GM21423 (cell line): ENCODE data around the gene SMAD6.

Experiments used
- ATAC-seq: cut with Tn5 transposase; IDR thresholded peaks from one replicate; pipeline ENCODE4 v1.9.1; 2021; ENCODE audit warnings: mild to moderate bottlenecking, moderate library complexity; ENCODE audit not compliant: unreplicated experiment

The SMAD6 gene

DNA sequence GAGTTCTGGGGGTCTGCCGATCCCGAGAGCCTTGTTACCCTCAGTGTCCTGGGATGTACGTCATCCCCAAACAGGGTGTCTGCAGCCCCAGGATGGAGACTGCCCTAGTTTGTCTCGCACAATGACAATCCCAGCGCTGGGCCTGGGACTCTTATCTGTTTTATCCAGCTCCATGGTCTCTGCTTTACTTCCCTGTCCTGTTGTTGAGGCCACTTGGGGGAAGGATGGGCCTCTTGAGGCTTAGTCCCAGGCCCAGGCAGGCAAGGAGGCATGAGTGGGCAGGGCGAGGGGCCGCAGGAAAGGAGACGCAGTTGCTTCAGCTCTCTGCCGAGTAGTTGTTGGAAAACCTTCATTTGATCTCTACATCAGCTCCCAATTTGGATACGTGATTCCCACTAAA lies 17.4 kb downstream of the SMAD6 start:
- ATAC-seq, result no peak

DNA sequence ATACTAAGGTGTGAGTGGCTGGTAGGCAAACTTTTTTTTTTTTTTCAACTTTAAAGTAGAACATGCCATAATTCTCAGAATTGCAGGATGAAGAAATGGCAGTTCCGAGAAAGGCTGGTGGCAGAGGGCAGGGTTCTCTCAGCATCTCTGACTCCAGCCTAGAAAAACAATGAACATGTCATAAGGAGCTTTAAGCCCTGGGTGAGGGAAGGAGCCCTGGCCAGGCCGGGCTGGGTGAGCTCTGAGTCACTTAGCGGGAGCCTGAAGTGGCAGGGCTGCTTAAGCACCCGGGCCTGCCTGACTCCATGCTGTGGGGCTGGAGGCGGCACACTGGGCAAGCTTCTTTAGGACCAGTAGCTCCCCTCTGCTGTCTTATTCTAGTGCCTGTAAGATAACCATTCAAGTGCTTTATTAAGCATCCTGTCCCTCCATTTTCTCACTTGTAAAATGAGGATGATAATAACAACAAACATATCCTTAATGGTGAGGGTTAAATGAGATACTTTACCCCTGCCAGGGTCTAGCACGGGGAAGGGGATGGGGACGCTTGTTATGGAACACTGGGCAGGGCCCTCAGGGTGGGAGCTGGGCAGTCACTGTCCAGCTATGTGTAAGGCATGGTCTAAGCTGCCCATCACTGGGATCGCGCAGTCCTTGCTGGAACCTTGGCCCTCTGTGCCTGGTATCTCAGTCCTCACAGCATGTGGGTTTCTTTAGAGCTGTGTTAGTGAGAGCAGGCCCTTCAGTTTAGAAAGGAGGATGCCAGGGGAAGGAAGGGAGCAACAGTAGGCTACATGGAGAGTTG lies 18.4 kb downstream of the SMAD6 start:
- no peak for ATAC-seq

DNA sequence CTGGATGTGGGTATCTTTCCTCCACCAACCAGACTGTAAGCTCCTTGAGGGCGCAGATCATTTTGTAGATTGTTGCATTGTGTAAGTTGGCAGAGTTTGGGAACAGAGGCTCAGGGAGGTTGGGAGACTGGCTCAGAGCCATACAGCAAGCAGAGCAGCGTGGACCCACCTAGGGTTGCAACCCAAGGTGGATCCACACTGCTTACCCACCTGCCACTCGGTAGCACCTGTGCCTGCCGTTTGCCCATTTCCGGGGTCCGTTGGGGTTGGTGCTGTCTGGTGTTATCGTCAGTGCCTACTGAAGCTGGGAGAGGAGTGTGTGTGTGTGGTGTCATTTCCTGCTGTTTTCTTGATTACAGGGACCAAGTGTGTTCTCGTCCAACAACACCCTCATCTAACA lies 19.0 kb downstream of the SMAD6 start:
- no peak for ATAC-seq

DNA sequence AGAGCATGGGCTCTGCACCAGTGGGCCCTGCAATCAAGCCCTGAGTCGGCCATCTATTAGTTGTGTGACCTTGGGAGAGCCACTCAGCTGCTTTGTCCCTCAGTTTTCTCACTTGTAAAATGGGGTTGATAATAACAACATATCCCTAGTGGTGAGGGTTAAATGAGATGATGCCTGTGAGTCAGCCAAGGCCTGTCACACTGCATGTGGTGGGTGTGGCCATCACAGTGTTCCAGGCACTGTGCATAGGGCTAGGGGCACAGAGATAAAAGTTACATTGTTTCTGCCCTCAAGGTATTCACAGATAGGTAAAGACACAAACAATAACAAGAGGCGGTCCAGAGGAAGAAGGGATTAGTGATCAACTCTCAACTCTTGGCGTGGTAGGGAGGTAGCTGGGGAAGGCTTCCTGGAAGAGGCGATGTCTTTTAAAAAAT lies 19.5 kb downstream of the SMAD6 start:
- ATAC-seq, result no peak

DNA sequence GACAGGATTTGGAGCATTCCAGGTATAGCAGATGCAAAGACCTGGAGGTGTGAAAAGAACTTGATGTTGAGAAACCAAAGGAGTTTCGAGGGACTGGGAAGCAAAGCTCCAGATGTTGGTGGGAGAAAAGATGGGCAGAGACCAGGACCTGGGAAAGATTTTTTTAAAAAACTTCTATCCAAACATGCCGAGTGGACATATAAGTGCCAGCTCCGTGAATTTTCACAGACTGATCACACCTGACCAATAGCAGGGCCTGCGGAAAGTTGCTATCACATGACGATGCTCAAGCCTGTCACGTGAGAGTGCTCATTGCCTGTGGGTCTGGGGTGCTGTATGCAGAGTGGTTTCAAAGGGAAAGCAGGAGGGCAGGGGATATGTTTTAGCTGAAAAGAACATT lies 19.9 kb downstream of the SMAD6 start:
- no peak for ATAC-seq

DNA sequence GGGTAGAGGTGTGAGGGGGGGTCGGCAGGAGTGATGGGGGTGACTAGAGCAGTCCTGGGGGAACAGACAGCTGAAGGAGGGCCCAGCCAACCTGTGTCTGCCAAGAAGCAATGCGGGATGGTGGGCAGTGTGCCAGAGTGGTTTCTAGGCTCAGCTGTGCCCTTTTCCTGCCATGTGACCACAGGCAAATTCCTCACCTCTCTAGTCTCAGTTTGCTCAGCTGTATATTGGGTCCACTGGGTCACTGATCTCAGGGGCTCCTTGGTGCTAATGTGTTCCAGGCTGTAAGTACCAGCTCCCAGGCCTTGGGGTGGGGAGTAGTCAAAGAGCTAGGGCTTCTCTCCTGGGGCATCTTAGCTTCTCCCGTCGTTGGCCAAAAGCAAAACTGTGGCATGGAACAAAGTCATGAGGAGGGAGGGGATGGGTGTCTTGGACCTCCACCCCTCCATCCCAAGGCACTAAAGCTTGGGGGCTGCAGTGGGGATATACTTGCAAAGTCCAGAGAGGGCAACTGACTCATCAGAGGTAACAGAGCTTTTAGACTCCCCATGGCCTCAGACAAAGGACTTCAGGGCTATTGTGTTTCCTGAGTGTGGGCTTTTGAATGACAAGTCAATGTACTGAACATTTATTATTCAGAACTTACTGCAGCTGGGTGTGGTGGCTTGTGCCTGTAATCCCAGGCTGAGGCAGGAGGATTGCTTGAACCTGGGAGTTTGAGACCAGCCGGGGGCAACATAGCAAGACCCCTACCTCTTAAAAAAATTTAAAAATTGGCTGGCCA lies 20.9 kb downstream of the SMAD6 start:
- ATAC-seq, result no peak

DNA sequence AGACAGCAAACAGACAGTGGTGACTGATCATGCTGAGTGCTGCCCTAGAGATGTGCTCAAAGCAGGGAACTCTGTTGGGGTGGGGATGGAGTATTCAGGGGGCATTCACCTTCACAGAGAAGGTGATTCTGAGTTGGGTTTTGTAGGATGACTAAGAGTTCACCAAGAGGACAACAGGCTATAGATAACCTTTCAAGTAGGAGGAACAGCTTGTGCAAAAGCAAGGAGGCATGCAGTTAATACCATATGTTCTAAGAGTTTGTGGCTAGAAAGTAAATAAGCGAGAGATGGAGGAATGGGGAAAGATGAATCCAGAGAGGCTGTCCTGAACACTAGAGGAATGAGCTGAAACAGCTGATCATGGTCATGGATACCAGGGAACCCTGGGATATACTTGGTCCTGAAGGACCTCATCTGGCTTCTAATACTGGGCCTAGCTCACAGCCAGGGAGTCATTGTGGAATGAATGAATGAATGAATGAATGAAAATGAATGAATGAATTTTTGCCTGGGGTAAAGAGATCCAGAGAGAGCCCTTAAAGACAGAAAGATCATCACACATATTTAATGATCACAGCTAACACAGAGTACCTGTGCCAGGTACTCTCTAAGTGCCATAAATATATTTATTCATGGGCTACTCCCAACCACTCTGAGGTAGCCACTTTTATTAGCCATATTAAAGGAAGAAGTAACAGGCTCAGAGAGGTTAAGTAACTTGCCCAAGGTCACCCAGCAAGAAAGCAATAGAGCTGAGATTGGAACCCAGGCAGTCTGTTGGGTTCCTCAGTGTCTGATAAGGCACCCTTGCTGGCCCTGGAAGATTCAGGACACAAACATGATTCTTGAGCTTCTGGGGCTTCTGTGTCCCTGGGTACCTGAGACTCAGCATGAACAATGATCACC lies 22.0 kb downstream of the SMAD6 start:
- ATAC-seq, result no peak

DNA sequence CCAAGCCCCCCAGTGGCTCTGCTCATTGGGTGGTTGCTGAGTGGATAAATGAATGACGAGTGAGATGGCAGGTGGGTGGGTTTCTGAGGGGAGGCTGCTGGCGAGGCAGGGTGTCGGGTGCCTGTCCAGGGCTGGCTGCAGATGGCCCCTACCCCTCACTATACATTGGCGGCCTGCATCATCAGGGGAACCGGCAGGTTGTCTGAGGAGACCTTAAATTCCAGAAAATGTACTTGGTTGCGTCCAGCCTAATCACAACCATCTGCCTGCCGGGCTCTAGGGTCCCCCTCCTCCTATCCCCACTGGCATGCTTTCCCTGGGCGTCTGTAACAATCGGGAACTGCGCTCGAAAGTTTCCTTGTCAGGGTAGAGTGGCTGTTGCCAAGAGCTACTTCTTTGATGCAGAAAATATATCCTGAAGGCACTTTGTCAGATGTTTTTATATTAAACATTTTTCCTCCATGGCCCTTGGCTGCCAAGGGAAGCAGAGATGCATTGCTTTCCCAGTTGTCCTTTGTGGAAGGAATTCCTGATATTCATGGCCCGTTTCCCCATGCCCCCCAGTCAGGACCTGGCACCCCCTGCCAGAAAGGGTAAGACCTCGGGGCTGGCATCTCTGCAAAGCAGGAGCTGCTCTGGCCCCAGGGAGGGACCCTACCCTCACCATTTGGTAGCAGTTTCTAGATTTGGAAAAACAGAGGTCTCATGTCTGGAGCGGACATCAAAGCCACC lies 22.9 kb downstream of the SMAD6 start:
- ATAC-seq, result no peak

DNA sequence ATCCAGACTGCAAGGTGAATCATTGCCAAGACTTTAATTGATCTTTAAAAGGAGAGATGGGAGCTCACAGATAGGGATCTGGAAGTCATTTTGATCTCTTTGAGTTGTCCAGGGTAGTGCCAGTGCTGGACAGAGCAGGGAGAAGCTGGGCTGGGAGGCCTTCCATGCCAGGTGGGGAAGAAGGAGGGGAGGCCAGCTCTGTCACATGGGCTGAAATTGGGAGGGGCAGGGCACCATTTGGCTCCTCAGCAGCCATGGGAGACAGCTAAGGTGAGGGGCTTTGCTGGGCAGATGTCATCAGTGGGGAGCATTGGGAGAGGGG lies 23.4 kb downstream of the SMAD6 start:
- no peak for ATAC-seq

DNA sequence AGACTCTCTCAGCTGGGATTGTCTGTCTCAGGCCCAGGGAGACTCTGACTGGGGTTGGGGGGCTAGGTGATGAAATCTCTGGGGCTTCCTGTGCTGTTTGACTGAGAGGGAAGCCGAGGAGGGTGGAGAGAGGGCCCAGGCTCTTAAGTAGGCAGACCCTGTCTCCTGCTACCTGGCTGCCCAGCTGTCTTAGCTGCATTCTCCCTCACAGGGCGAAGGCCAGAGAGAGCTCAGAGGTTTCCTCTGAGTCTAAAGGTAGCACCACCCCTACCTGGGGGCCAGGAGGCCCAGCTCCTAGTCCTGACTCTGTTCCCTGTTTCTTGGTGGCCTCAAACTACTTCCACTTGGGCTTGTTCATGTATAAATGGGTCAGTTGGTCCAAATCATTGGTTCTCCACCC lies 24.4 kb downstream of the SMAD6 start:
- ATAC-seq, result no peak

DNA sequence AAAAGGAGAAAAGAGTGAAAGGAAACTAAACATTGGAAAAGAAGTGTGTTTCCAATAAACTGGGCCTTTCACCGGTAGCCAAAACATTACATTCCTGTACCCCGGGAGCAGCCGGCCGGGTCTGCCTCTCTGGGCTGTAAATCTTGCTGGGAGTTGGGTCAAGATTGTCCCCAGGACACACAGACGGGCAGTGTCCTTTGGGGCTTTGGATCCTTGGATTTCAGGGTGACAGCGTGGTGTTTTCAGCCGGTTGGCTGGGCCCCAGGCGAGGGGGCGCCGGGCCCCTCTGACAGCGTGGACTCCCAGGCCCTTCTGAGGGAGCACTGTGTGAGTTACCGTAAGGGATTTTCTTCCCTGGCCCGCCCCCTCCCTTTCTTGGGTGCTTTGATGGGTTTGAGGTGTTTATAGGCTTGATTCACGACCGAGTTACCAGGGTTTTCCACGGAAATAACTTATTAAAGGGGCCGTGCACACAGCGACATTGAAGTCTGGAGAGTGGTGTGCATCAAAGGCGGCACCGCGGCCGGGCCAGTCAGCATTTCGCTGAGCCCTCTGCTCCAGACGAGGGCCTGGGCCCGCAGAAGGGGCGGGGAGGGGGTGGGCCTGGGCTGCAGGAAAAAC lies 27.4 kb downstream of the SMAD6 start:
- ATAC-seq, result no peak

DNA sequence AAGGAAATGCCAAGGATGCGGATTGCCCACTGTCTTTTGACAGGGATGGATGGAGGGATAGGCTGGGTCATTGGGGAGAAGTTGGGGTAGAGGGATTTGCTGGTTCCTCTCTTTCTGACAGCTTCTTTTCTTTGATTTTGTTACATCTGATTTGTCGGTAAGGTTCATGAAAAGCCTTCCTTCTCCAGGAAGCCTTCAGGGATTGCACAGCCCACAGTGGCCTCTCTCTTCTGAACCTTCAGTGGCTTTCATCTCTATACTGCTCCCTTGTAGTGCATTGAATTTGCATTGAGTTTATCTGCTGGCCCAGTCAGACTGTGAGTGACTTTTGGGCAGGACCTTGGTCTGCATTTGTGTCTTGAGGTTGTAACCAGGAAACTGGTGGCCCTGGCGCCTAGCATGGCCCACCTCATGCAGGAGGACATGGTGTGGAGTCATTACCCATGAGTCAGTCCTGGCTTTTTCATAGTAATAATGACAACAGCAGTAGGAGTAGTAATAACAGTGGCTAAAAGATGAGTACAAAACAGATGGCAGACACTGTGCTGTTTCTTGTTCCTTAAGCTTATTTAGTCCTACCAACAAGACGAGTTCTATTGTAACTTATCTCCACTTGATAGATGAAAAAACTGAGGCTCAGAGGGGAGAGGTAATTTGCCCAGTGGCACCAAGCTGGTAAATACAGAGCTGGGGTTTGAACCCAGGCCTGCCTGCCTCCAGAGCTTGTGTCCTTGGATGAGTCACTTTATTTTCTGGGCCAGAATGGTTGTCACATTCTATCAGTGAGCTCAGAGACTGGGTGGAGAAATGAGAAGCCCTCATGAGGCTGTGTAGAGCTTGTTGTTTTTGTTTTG lies 28.4 kb downstream of the SMAD6 start:
- no peak for ATAC-seq

DNA sequence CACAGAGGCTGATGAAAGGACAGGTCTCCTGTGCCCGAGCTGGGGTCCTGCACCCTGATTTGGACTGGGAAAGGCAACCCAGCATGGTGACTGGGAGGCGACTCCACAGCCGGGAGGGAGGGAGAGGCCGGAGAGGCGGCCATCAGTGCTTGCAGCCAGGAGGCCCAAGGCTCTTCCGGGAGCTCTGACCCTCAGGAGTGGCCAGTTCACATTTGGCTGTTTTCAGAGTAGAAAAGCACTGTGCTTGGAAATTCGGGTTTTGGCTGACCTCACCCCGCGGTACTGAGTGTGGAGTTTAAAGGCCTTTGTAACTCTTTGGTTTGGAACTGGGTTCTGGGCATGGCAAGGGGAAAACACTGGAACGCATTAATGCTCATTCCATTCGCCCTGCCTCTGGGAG lies 31.9 kb downstream of the SMAD6 start:
- no peak for ATAC-seq

DNA sequence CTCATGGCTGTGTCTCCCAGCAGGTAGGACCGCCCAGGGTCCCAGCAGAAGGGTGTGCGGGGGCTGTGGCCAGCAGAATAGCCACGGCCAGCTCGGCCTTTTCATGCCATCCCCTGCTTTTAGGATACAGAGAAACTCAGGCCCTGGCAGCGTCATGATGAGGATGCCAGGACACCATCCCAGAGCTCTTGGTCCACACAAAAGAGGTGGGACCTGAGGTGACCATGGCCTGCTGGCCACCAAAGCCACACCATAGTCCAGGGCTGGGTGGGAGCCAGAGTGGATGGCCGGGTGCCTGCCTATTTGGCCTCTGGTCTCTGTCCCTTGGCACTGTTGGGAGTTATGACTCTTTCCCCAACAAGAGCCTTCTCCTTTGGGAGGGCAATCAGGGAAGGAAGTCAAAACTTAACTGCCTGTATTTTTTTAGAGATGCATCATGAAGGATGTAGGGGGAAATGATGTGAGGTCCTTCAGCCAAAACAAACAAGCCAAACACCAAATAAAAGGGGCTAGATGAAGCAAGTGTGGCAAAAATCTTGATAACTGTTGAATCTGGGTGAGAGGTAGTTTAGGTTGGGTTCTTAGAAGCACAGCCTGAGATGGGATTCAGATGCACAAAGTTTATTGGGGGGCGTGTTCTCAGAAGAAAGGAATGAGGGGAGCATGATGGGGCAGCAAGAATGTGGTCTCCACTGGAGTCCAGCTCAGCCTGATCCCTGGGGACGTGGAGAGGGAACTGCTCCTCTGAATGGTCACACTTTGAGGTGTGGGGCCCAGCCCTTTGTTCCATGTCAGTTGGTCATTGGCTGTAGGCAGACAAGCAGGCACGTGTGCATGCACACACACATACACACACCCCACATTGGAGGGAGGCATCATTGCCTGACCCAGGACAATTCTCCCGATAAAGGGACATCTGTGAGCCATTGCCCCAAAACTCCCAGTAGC lies 33.2 kb downstream of the SMAD6 start:
- ATAC-seq, result no peak

DNA sequence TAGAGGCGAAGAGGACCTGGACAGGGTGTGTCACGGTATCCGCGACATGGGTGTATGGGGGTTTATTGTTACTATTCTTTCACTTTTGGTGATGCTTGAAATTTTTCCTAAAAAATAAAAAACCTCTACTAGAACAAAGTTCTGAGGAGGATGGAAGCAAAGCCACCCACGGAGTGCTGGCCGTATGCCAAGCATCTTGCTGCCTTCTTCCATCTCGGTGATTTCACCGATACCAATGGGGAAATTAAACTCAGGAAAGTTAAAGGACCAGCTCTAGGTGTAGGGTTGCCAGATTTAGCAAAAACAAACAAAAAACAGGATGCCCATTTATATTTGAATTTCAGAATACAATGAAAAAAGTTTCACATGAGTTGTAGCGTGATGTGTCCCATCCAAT lies 33.9 kb downstream of the SMAD6 start:
- no peak for ATAC-seq

DNA sequence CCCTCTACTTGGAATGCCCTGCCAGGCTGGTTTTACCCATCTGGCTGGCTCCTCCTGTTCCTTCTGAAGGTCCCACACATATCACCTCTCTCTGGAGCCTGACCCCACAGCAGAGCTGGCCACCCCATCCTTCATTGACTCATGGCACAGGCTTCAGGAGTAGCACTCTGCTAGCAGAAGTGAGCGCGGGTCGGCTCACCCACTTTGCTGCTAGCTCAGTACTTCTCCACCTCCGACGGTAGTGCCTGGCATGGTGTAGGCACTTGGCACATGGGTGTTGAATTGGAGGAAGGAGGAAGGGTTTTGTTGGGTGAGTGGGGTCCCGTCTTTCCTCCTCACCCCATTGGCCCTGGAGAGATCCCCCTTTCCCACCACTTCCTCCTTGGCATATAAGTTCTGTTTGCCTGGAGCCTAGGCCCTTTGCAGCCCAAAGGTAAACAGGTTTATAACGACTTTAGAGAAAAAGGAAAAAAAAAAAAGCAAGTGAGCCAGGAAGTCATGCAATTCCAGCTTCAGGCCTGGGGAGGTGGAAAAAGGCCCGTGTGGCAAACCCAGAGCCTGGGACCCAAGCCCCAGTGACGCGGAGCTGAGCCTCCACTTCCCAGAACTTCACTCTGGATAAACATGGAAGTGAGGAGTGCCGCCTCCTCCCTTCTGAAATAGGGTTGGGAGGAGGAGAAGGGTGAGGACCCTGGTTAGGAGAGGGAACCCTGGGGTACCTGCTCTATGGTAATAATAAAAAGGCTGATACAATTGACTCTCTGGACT lies 35.4 kb downstream of the SMAD6 start:
- ATAC-seq, result no peak

DNA sequence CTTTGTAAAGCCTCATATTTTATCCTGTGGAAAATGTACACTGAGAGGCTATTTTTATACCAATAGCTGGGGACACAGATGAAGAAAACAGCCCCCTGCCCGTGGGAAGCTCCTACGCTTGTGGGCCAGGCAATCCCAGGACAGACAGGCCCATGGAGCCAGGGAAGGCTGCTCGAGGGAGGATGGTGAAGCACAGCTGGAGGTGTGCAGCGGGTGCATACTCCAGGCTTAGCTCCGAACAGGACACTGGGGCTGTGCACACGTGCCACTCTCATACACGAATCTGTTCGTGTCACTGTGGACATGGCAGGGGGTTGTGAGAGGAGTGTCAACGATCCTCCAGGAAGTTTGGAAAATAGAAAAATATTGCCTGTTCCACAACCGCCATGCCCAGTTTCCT lies 36.1 kb downstream of the SMAD6 start:
- no peak for ATAC-seq

DNA sequence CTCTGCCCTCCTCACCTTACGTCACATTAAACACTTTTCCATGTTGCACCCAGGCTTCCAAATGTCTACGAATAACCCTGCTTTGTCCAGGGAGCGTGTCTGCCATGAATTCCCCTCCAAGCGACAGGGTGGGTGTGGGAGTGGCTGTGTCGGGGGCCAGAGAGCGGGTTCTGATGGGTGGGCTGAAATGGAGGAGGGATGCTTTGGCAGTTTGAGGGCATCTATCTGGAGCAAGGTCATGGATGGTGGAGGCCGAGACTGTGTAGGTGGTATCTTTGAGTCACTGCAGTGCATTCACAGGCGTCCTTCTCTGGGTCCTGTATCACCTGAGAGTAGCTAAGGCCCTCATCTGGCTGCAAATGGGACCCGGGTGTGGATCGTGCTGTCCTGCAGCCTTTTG lies 36.6 kb downstream of the SMAD6 start:
- no peak for ATAC-seq
